Glomerular endothelial cell (primary cell): Measurements from ENCODE around the gene SLC20A1. TPM values are rescaled to one million over a fixed set of nuclear protein-coding genes. Genes with fewer than 3 reads are reported as not detected.
"Not testable (repeated sequence)": the region's sequence is repeated elsewhere in the genome, so short reads cannot be mapped to it uniquely, and the experiment has no call there.

Source experiments
- DNase-seq: peaks from one replicate; pipeline ENCODE4 v3.0.0-alpha.2; 2011; ENCODE audit warnings: low read depth, low spot score; ENCODE audit errors: extremely low read depth
- total RNA-seq: library from RNA; depleted of rRNA; stranded (reverse); fragments of >200 nt; gene quantifications from 2 replicates; pipeline ENCODE4 v1.2.3, GENCODE V29; 2015

The SLC20A1 gene
- total RNA-seq = 90.7 and 103 TPM in 2 replicates

DNA sequence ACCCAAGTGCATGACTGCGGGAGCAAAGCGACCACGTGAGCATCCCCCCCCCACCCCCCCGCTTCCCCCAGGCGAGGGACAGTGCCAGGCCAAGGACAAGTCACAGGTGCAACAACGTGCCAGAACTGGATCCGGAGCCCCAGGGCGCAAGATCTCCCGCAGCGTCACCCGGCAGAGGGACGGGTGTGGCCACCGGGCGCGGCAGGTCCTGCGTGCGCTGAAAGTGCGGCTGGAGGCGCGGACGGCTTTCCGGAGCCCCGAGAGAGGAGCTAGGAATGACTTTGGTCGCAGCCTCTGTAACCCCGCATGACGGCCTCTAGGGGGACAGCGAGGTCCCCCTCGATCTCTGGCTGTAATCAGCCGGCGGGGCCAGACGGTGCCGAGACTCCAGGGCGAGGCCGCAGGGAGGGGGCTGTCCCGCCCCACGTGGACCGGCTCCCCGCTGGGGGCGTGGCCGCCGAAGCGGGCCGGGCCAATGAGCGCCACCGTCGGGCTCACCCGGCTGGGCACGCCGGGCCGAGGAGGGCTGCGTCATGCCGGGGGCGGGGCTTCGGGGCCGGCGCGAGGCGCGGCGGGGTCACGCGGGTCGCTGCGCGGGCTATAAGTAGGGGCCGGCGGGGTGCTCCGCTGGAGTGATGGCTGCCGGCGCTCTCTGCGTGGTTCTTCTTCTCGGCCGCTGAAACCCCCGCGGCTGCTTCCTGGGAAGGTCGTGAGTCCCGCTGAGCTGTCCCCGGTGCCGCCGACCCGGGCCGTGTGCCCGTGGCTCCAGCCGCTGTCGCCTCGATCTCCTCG, at the start of gene SLC20A1:
Gene SLC20A1, plus strand, starts transcription at position 630 of the 792 bp plus-strand sequence. CDS start 890 bp downstream, outside the sequence.
- no peak for DNase-seq

DNA sequence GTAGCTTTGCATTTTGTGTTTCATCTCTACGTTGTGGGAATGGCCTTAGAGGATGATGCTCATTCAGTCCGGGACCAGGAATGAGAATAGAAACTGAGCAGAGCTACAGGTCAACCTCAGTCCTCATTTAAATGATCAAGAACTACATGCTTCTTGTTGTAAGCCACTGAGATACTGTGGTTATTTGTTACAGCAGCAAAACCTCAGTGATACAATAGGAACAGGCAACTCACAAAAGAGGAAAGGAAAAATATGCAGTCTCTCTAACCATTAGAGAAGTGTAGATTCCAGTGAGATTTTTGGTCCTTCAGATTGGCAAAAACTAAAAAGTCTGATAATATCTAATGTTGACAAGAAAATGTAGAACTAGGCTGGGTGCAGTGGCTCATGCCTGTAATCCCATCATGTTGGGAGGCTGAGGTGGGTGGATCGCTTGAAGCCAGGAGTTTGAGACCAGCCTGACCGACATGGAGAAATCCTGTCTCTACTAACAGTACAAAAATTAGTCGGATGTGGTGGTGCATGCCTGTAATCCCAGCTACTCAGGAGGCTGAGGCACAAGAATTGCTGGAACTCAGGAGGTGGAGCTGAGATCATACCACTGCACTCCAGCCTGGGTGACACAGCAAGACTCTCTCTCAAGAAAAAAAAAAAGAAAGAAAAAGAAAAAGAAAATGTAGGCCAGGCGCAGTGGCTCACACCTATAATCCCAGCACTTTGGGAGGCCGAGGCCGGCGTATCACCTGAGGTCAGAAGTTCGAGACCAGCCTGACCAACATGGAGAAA, 48.0 kb upstream of the SLC20A1 start:
- DNase-seq = no peak

GRCh38 chr2:112600634-112601033, 45.1 kb upstream of the SLC20A1 start:
- no peak for DNase-seq

DNA sequence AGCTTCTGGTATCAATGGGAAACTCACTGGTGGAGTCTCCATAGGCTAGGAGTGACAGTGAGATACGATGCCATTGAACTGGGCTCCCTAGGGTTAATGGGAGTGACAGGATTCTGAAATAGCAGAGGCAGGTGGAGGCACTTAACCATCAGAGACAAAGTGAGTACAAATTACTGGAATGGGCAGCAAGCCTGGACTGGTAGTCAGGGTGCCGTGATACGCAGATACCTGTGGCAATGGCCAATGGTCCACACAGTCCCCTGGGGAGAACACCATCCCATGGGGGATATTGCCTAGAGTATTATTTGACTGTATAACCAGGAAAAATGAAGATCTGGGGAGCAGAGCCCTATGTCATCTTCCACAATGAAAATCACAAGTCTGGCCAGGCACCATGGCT, 44.0 kb upstream of the SLC20A1 start:
- DNase-seq = no peak

GRCh38 chr2:112602917-112603316, 42.8 kb upstream of the SLC20A1 start:
- no peak for DNase-seq

- no peak for DNase-seq
These were observed 42.0 kb upstream of the SLC20A1 start for GRCh38 chr2:112603731-112604130.

- DNase-seq = no peak
These were observed 40.8 kb upstream of the SLC20A1 start for GRCh38 chr2:112604952-112605351.

DNA sequence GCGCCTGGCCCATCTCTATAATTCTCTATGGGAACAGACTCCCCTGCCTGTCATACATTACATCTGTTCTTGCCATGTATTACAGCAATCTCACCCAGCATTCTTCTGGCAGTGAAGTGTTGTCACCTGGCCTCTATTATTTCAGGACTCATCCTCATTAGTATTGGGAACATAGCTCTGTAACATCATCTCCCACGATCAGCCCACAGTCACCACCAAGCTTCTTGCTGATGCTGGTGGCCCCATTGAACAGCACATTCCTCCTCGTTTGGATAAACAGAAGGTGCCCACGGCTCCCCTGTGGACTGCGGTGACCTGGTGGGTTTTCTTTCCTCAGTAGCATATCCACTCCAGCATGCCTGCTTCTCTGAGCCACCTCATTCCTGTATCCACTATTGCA, 39.8 kb upstream of the SLC20A1 start:
- no peak for DNase-seq

GRCh38 chr2:112606547-112606946, 39.2 kb upstream of the SLC20A1 start:
- DNase-seq = no peak

DNA sequence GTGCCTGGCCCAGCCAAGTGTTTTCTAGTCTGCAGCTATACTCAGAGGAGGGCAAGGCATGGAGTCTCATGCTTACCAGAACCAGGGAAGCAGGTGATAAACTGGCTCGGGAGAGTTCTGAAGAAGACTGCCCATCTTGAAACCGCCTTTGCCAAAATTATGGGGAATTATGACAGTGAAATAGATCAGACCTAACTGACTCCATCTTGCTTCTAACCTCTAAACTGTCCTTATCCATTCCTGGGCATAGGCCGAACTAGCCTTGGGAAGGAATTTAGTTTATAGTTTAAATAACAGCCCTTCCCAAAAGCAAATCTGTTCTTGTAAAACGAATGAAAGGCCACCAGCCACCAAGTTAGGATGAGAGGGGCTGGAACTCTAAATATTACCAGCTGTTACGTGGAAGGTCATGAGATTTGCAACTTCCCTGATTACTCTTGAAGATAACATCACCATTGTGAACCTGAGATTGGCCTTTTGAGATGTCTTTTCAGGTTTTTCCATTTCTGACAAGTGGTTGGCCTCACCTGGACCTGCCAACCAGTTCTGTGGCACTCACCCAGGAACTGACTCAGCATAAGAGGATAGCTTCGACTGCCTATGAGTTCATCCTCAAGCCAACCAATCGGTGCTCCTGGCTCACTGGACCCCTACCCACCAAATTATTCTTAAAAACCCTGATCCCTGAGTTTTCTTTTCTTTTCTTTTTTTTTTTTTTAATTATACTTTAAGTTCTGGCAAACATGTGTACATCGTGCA, 37.9 kb upstream of the SLC20A1 start:
- DNase-seq = no peak

- DNase-seq = not testable (repeated sequence)
These were observed 36.4 kb upstream of the SLC20A1 start for GRCh38 chr2:112609320-112609719.

DNA sequence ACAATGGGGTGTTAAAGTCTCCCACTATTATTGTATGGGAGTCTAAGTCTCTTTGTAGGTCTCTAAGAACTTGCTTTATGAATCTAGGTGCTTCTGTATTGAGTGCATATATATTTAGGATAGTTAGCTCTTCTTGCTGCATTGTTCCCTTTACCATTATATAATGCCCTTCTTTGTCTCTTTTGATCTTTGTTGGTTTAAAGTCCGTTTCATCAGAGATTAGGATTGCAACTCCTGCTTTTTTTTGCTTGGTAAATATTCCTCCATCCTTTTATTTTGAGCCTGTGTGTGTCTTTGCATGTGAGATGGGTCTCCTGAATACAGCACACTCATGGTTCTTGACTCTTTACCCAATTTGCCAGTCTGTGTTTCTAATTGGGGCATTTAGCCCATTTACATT, 33.5 kb upstream of the SLC20A1 start:
- not testable (repeated sequence) for DNase-seq

DNA sequence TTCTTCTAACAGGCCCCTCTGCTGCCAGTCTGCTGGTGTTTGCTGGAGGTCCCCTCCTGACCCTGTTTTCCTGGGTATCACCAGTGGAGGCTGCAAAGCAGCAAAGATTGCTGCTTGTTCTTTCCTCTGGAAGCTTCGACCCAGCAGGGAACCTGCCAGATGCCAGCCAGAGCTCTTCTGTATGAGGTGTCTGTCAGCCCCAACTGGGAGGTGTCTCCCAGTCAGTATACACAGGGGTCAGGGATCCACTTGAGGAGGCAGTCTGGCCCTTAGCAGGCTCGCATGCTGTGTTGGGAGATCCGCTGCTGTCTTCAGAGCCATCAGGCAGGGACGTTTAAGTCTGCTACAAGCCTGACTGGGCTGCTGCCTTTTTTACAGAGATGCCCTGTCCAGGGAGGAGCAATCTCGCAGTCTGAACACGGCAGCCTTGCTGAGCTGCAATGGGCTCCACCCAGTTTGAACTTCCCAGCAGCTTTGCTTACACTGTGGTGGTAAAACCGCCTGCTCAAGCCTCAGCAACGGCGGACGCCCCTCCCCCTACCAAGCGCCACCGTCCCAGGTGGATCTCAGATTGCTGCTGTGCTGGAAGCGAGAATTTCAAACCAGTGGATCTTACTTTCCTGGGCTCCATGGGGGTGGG, 31.4 kb upstream of the SLC20A1 start:
- DNase-seq = no peak

DNA sequence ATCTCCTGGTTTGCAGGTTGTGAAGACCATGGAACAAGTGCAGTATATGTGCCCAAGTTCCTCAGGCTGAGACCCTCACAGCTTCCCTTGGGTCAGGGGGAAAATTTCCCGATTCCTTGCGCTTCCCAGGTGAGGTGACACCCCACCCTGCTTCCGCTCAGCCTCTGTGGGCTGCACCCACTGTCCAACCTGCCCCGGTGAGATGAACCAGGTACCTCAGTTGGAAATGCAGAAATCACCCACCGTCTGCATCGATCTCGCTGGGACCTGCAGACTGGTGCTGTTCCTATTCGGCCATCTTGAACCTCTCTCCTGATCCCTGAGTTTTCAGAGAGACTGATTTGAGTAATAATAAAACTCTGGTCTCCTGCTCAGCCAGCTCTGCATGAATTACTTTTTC, 30.7 kb upstream of the SLC20A1 start:
- no peak for DNase-seq

DNA sequence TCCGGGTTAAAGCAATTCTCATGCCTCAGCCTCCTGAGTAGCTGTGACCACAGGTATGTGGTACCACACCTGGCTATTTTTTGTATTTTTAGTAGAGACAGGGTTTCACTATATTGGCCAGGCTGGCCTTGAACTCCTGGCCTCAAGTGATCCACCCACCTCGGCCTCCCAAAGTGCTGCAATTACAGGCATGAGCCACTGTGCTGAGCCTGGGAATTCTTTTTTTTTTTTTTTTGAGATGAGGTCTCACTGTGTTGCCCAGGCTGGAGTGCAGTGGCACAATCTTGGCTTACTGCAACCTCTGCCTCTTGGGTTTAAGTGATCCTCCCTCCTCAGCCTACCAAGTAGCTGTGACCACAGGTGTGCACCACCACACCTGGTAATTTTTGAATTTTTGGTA, 29.9 kb upstream of the SLC20A1 start:
- not testable (repeated sequence) for DNase-seq

- no peak for DNase-seq
These were observed 27.4 kb upstream of the SLC20A1 start for GRCh38 chr2:112618383-112618782.

GRCh38 chr2:112621790-112622527, 23.8 kb upstream of the SLC20A1 start:
- no peak for DNase-seq

DNA sequence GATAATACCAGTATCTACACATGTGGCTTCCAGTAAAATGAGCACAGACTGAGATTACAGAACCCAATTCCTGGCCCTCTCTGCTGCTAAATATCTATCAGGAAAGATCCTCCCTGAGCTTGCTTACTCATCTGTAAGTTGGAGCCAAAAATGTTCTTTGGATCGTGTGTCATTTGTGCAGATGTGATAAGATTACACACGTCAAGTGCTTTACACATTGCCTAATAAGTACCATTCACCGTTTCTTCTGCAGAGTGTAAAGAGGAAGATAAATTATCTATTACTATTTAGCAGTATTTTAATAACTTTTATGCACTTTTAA, 23.2 kb upstream of the SLC20A1 start:
- no peak for DNase-seq

GRCh38 chr2:112623913-112624777, 21.6 kb upstream of the SLC20A1 start:
- no peak for DNase-seq
